Neural cell (in vitro differentiated cells): ENCODE data around the gene RCE1. TPM values are rescaled to one million over a fixed set of nuclear protein-coding genes. Genes with fewer than 3 reads are reported as not detected.

Experiments used
- H2AFZ ChIP-seq: fragments of 200-600, 300-800 bp; sonication (generic), shearing (Covaris generic); 2 replicates; pipeline ENCODE4 v1.6.0; 2014; ENCODE audit warnings: low read depth, mild to moderate bottlenecking, antibody characterized with exemption, low read length, moderate library complexity
- H3F3A ChIP-seq: fragments of 200-600 bp; shearing (Covaris generic); 2 replicates; pipeline ENCODE4 v1.6.1; 2016; ENCODE audit warnings: mild to moderate bottlenecking, moderate library complexity, mixed read lengths, antibody characterized with exemption, low read length; ENCODE audit not compliant: insufficient read depth, poor library complexity, severe bottlenecking
- H3K27ac ChIP-seq: fragments of 200-600, 300-800 bp; sonication (generic), shearing (Covaris generic); 2 replicates; pipeline ENCODE4 v1.5.1; 2014; ENCODE audit warnings: mild to moderate bottlenecking, low read length, moderate library complexity
- H3K27me3 ChIP-seq: fragments of 300-800, 200-600 bp; sonication (generic), shearing (Covaris generic); 2 replicates; pipeline ENCODE4 v1.6.0; 2014; ENCODE audit warnings: mild to moderate bottlenecking, low read depth, low read length, moderate library complexity; ENCODE audit not compliant: insufficient read depth
- H3K36me3 ChIP-seq: fragments of 300-800, 200-600 bp; sonication (generic), shearing (Covaris generic); 2 replicates; pipeline ENCODE4 v1.5.1; 2014; ENCODE audit warnings: mild to moderate bottlenecking, antibody characterized with exemption, low read length, moderate library complexity; ENCODE audit not compliant: insufficient read depth
- H3K4me2 ChIP-seq: fragments of 300-800, 200-600 bp; sonication (generic), shearing (Covaris generic); 2 replicates; pipeline ENCODE4 v1.6.0; 2014; ENCODE audit warnings: mild to moderate bottlenecking, low read length
- H3K4me3 ChIP-seq: fragments of 300-800, 200-600 bp; sonication (generic), shearing (Covaris generic); 2 replicates; pipeline ENCODE4 v1.5.1; 2014; ENCODE audit warnings: mild to moderate bottlenecking, low read length, moderate library complexity
- H3K79me2 ChIP-seq: fragments of 200-600 bp; shearing (Covaris generic); replicated peaks from 2 replicates; pipeline ENCODE4 v1.6.0; 2014; ENCODE audit warnings: mild to moderate bottlenecking, low read length, moderate library complexity; ENCODE audit not compliant: insufficient read depth
- H3K9ac ChIP-seq: fragments of 300-800, 200-600 bp; sonication (generic), shearing (Covaris generic); 2 replicates; pipeline ENCODE4 v1.6.1; 2016; ENCODE audit warnings: mild to moderate bottlenecking, low read length, mixed read lengths
- H3K9me2 ChIP-seq: fragments of 200-600 bp; shearing (Covaris generic); 2 replicates; pipeline ENCODE4 v1.6.1; 2016; ENCODE audit warnings: mild to moderate bottlenecking, low read length, mixed read lengths; ENCODE audit not compliant: insufficient read depth
- H3K9me3 ChIP-seq: fragments of 200-600, 300-800 bp; sonication (generic), shearing (Covaris generic); 2 replicates; pipeline ENCODE4 v1.6.1; 2016; ENCODE audit warnings: mild to moderate bottlenecking, mixed run types, low read length, moderate library complexity, mixed read lengths
- H4K20me1 ChIP-seq: fragments of 200-600 bp; shearing (Covaris generic); 2 replicates; pipeline ENCODE4 v1.6.1; 2016; ENCODE audit warnings: mild to moderate bottlenecking, mixed run types; ENCODE audit not compliant: insufficient read depth
- EP300 ChIP-seq: fragments of 450-650 bp; conservative IDR thresholded peaks from 2 replicates; pipeline ENCODE4 v1.6.1; 2014; ENCODE audit warnings: antibody characterized with exemption, mild to moderate bottlenecking, moderate library complexity; ENCODE audit not compliant: poor library complexity, severe bottlenecking
- EZH2 ChIP-seq: fragments of 200-600, 300-800 bp; shearing (Covaris generic), sonication (generic); IDR thresholded peaks from 2 replicates; pipeline ENCODE4 v1.6.1; 2014; ENCODE audit warnings: antibody characterized with exemption, low read length, borderline replicate concordance, mild to moderate bottlenecking; ENCODE audit not compliant: insufficient read depth, poor library complexity, severe bottlenecking
- MXI1 ChIP-seq: fragments of 450-650 bp; conservative IDR thresholded peaks from 2 replicates; pipeline ENCODE4 v1.6.1; 2014; ENCODE audit warnings: antibody characterized with exemption, mild to moderate bottlenecking; ENCODE audit not compliant: poor library complexity, severe bottlenecking
- POLR2AphosphoS5 ChIP-seq: IDR thresholded peaks from 2 replicates; pipeline ENCODE4 v1.6.1; 2012
- RAD21 ChIP-seq: fragments of 450-650 bp; conservative IDR thresholded peaks from 2 replicates; pipeline ENCODE4 v1.6.1; 2014; ENCODE audit warnings: antibody characterized with exemption, mild to moderate bottlenecking, moderate library complexity
- SMC3 ChIP-seq: fragments of 450-650 bp; conservative IDR thresholded peaks from 2 replicates; pipeline ENCODE4 v1.6.1; 2014; ENCODE audit warnings: antibody characterized with exemption, mild to moderate bottlenecking, moderate library complexity; ENCODE audit not compliant: poor library complexity
- TAF1 ChIP-seq: IDR thresholded peaks from 2 replicates; pipeline ENCODE4 v1.6.1; 2012; ENCODE audit warnings: low read depth
- polyA plus RNA-seq: library from polyadenylated mRNA; depleted of rRNA; stranded (reverse); fragments of >200 nt; gene quantifications from 2 replicates; pipeline ENCODE4 v1.2.3, GENCODE V29; 2014
- TF ChIP-seq, protein P1 (sequence below): IDR thresholded peaks from 2 replicates; pipeline ENCODE4 v1.6.1; 2012; ENCODE audit warnings: borderline replicate concordance
- TF ChIP-seq, protein P2 (sequence below): fragments of 450-650 bp; IDR thresholded peaks from 2 replicates; pipeline ENCODE4 v1.5.1; 2014; ENCODE audit warnings: antibody characterized with exemption, mild to moderate bottlenecking, moderate library complexity; ENCODE audit not compliant: poor library complexity, severe bottlenecking

RCE1 gene
- polyA plus RNA-seq, 1 donor from 2014 or later = 50.5 TPM

DNA sequence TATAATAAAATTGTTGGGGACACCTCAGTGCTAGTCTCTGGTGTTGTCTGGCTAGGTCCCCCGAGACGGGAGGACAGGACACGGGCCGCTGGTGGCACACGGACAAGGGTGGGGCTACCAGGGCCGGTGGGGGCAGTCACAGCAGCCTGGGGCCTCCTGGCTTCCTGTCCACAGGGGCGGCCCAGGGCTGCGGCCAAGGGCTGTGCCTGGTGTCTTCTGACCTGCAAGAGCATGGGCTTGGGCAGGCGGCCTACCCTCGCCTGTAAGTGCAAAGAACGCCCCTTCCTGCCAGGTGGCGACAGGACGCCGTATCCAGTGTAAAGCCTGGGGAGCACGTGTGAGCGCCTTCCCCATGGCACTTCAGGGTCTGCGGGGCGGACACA is 17.2 kb downstream of the RCE1 start:
- H3F3A ChIP-seq = no peaks in the 10 kb centered on the region

DNA sequence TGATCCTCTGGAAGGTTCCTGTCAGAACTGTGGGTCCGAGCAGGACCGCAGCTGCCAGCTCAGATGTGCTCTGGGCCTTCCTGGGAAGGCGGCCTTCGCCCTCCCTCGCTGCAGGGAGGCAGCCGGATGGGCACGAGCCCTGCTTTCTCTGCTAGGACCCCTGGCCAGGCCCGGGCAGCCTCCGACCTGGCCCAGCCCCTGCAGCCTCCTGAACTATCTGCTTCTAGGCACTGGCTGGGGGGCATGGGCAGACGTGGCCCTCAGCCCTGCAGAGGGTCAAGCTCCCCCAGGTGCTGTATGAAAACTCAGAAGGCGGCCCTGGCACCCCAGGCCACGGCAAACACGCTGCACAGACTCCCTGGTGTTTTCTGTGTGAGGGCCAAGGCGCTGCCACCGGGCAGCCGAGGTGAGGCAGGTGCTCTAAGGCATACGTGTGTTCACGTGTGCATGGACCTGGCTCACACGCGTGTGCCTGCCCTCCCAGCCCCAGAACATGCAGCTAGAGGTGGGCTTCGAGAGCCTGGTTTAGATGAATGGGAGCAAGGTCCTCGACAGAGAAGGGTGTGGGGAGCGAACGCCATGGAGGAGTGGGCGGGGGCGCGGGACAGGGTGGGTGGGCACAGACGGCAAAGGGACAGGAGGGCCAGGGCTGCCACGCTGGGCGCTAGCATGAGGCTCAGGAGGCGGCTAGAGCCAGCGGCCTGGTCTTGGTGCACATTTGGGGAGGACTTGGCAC is 18.0 kb downstream of the RCE1 start:
- Histone ChIP-seq H2AFZ (no peak overlapping the region), H3K4me3 (no peak overlapping the region), H4K20me1 (no peaks in the 10 kb centered on the region), H3K9me3 (no peaks in the 10 kb centered on the region), H3K27me3 (no peaks in the 10 kb centered on the region), H3K9ac (no peak overlapping the region), H3K36me3 (no peaks in the 10 kb centered on the region), H3F3A (no peaks in the 10 kb centered on the region), H3K9me2 (no peaks in the 10 kb centered on the region), H3K4me2 (no peak overlapping the region), H3K27ac (no peak overlapping the region), H3K79me2 (no peaks in the 10 kb centered on the region)
- TF ChIP-seq, protein P1, sequence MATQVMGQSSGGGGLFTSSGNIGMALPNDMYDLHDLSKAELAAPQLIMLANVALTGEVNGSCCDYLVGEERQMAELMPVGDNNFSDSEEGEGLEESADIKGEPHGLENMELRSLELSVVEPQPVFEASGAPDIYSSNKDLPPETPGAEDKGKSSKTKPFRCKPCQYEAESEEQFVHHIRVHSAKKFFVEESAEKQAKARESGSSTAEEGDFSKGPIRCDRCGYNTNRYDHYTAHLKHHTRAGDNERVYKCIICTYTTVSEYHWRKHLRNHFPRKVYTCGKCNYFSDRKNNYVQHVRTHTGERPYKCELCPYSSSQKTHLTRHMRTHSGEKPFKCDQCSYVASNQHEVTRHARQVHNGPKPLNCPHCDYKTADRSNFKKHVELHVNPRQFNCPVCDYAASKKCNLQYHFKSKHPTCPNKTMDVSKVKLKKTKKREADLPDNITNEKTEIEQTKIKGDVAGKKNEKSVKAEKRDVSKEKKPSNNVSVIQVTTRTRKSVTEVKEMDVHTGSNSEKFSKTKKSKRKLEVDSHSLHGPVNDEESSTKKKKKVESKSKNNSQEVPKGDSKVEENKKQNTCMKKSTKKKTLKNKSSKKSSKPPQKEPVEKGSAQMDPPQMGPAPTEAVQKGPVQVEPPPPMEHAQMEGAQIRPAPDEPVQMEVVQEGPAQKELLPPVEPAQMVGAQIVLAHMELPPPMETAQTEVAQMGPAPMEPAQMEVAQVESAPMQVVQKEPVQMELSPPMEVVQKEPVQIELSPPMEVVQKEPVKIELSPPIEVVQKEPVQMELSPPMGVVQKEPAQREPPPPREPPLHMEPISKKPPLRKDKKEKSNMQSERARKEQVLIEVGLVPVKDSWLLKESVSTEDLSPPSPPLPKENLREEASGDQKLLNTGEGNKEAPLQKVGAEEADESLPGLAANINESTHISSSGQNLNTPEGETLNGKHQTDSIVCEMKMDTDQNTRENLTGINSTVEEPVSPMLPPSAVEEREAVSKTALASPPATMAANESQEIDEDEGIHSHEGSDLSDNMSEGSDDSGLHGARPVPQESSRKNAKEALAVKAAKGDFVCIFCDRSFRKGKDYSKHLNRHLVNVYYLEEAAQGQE = no peak
- TF ChIP-seq EP300 (no peak), POLR2AphosphoS5 (no peak), EZH2 (no peak), MXI1 (no peak), SMC3 (no peak), RAD21 (no peak), TAF1 (no peak)
- TF ChIP-seq, protein P2, sequence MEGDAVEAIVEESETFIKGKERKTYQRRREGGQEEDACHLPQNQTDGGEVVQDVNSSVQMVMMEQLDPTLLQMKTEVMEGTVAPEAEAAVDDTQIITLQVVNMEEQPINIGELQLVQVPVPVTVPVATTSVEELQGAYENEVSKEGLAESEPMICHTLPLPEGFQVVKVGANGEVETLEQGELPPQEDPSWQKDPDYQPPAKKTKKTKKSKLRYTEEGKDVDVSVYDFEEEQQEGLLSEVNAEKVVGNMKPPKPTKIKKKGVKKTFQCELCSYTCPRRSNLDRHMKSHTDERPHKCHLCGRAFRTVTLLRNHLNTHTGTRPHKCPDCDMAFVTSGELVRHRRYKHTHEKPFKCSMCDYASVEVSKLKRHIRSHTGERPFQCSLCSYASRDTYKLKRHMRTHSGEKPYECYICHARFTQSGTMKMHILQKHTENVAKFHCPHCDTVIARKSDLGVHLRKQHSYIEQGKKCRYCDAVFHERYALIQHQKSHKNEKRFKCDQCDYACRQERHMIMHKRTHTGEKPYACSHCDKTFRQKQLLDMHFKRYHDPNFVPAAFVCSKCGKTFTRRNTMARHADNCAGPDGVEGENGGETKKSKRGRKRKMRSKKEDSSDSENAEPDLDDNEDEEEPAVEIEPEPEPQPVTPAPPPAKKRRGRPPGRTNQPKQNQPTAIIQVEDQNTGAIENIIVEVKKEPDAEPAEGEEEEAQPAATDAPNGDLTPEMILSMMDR = no peak

More for the DNA sequence above, 17.2 kb downstream of the RCE1 start:
- Histone ChIP-seq H3K9me2 (no peaks in the 10 kb centered on the region), H3K36me3 (no peaks in the 10 kb centered on the region), H3K27me3 (no peaks in the 10 kb centered on the region), H3K9me3 (no peaks in the 10 kb centered on the region), H2AFZ (no peak overlapping the region), H3K4me3 (no peak overlapping the region), H3K79me2 (no peaks in the 10 kb centered on the region), H3K9ac (no peak overlapping the region), H3K4me2 (no peak overlapping the region), H4K20me1 (no peaks in the 10 kb centered on the region), H3K27ac (no peak overlapping the region)
- TF ChIP-seq POLR2AphosphoS5 = no peak
- TF ChIP-seq TAF1 = no peak
- no peak for TF ChIP-seq MXI1
- TF ChIP-seq SMC3 = no peak
- no peak for TF ChIP-seq EP300
- no peak for TF ChIP-seq EZH2
- TF ChIP-seq, protein P2 = no peak
- TF ChIP-seq, protein P1 = no peak
- TF ChIP-seq RAD21 = no peak
